Activated T-cell treated with anti-CD3 and anti-CD28 coated beads for 4 hours (primary cell): ENCODE results near the gene SERINC5.
"Not testable (repeated sequence)": the region's sequence is repeated elsewhere in the genome, so short reads cannot be mapped to it uniquely, and the experiment has no call there.

Experiments used
- DNase-seq: peaks from one replicate; pipeline ENCODE4 v3.0.0-alpha.2; 2020

The SERINC5 gene

DNA sequence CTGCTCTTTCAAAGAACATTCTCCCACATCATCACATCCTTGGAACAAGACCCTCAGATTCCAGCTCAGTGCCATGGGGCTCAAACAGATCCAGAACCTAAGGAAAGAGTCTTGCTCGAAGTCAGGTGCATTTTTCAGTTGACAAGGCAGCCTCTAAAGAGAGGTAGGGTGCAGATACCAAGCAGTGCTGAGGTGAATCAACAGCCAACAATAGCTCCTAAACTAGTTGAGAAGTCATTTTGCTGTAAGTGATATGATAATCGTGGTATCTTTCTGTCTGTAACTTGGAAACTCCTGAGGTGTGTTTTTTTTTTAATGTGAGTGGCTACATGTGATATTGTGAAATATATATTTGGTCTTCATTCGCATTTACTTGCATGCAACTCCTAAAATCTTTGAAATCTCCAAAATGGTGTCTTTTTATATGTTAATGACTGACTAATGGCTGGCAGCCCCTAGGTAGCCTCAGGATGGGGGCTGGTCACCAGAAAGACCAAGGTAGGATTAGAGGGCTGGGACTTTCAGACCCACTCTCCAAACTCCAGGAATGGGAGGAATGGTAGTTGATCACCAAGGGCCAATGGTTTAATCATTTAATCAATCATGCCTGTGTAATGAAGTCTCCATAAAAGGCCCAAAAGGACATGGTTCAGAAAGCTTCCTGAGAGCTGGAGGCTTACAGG is 96.6 kb downstream of the SERINC5 start:
- no peak for DNase-seq

DNA sequence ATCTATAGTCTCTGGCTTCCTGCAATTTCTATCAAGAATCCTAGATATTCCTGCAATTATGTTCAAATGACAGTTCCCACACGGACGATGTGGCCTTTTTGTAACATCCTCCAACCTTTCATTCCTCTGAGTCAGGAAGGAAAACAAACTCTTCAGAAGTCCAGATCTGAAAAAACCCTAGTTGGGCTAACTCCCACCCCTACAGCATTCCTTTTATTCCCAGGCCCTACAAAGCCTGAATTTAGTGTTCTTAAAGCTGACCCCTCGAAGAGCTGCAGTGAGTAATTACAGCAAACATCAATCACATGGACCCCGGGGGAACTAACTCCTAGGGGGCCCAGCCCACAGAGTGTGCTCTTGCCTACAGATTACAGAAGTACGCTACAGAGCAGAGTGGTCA is 99.7 kb downstream of the SERINC5 start:
- no peak for DNase-seq

DNA sequence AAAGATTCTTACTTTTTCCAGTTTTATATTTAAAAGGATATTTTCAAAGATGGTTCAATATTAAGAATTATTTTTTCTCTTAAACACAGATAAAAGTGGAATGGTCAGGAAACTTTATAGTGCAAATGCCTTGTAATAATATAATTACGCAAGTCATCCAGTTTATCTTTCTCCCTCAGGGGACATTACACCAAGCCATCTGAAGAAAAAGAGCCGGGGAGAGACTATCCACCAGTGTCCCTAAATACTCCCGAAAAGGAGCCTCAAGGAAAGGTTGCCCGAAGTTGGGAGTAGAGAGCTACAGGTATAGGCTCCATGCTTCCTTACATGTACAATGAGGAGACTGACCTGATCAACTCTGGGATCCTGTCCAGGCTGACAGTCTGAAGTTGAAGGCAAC is 101.1 kb downstream of the SERINC5 start:
- DNase-seq, result no peak

DNA sequence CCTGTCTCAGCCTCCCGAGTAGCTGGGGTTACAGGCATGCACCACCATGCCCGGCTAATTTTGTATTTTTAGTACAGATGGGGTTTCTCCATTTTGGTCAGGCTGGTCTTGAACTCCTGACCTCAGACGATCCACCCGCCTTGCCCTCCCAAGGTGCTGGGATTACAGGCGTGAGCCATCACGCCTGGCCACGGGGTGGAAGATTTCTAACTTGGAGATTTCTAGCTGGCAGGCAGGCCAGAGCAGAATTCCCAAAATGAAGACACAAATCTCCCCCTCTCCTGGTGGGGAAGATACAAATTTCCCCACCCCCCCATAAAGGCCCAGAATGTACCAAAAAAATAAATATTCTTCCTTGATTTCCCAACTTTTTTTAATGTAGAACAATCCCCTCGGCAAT is 101.6 kb downstream of the SERINC5 start:
- DNase-seq, result not testable (repeated sequence)

DNA sequence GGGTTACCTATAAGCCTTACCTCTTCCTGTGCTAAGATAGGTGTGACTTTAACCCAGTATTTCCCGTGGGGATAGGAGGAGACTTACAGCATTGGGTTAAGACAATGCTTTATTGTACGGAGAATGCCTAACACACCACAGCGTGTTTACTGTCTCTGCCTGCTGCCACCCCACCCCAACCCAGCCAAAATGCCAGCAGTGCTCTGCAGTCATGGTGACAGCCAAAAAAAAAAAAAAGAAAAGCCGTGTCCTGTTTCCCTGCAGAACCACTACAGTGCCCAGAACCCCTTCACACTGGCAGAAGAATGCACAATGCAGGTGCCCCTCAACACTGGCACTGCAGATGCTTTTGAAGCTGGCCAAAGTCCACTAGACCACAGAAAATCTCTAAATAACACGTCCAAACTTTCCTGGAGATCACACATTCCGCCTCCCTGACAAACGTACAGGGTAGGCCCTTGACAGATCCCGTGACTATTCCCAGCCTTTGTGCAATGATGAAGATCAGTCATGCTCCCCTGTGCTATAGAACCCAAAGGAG is 102.2 kb downstream of the SERINC5 start:
- no peak for DNase-seq

DNA sequence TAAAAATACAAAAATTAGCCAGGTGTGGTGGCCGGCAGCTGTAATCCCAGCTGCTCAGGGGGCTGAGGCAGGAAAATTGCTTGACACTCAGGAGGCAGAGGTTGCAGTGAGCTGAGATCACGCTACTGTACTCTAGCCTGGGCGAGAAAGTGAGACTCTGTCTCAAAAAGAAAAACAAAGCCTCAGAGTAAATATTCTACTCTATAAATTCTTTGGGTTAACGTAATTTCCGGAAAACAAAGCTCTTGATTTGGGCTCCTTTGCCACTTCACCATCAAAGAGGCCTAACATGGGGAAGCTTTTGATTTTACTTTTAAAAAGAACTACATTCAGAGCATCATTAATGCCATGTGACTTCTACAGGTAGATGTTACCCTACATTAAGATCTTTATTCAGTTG is 103.1 kb downstream of the SERINC5 start:
- DNase-seq, result no peak

DNA sequence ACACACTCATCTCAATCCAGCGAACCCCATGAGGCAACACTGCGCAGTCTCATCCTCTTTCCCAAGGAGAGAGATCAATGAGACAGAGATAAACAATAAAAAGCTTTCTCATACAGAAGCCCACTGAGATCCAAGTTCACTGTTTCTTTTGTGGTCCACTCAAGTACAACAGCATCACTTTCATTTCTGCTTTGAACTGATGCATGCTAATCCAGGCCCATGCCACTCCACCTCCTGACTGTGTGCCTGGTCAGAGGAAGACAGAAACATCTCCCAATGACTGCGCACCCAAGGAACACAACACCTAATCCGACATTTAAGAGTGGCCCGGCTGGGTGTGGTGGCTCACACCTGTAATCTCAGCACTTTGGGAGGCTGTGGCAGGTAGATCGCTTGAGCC is 104.0 kb downstream of the SERINC5 start:
- no peak for DNase-seq

DNA sequence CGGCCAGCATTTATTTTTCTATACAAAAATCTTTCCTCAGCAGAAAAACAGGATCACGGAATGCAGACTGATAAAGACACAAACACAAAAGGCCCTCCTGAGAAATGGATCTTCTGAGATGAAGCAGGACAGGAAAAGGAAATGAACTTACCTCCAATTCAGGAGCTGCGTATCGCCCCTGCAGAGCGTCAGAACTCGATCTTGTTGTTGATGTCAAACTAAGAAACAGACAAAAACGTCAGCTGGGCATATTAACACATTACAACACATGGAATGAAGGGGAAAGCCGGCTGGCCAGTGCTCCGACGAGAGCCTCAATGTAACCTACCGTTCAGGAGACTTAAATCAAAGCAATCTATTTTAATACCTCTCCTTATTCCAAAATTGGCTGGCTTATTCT is 105.1 kb downstream of the SERINC5 start:
- DNase-seq, result no peak

DNA sequence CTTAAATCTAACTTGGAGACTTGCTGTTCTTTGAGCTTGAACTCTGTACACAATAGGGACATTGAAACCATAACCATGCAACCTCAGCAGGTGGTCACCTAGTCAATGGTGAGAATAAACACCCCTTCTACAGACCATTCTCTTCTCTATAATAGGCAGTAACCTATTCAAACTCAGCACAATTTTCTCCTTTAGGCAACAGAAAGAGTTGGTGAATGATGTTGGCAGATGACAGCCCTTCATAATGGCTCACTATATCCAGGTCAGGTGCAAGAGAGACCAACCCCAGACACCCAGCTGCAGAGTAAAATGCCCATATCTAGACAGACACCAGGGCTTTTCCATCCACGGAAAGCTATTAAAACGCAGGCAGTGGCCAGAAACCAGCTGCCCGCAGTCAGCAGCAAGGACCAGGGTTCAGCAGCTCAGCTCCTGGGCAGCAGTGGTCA is 106.7 kb downstream of the SERINC5 start:
- DNase-seq, result no peak

DNA sequence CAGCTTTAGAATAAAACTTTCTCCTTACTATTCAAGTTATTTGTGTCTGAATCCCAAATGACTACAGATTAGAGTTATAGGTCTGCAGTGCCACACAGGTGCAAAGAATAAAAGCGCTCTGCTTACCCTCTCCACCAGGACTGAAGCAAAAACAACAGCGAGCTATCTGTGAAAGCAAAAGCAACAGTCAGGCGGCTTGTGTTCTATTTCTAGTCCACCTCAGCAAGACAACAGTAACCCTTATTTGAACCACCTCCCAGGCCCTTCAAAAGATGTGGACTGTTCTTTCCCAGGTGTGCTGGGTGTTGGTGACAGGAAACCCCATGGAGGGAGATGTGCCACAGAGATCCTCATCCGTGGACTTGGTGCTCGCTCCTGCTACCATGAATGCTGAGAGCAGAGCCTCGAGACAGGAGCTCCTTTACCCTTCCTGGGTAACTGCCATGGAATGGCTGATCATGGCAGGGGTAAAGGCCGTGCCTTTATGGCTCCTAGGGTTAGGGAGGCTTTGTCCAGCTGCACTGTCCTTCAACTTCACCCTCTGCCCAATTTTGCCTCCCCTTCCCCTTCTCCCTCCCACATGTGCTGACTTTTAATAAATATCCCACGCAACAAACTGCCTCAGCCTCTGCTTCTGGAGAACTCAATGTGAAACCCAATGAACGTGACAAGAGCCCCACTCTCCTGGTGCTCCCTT is 108.6 kb downstream of the SERINC5 start:
- no peak for DNase-seq

DNA sequence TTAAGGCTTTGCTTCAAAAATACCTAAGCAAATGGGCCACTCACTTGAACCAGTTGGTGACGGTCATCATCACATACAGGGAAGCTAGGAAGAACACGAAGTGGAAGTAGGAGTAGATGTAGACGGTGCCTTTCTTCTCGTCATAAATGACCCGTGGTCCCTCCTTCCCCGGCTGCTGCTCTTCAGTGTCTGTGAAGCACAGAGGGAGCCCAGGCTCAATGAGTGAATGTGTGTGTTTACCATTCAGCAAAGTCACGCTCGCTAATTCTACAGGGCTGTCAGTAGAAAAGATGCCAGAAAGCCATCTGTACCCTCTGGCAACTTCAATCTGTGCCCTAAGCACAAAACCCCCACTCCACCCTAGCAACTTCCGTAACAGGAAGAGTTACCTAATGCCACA is 109.8 kb downstream of the SERINC5 start:
- DNase-seq, result no peak

DNA sequence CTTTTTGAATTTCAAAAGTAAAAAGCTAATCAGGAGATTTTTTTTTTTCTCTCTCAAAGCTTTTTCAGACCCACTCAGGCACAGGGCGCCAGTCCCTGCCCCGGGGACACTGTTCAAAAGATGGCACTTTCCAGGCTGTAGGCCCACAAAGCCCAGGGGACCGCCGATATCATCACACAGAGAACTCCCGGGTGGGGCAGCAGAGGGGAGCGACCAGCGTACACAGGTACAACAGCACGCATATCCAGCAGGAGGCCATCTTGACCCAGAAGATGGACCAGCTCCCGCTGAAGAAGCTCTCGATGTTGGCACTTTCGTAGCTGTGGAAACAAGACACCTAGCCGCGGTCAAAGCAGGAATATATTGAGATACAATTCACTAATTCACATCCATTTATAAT is 112.4 kb downstream of the SERINC5 start:
- DNase-seq, result no peak

DNA sequence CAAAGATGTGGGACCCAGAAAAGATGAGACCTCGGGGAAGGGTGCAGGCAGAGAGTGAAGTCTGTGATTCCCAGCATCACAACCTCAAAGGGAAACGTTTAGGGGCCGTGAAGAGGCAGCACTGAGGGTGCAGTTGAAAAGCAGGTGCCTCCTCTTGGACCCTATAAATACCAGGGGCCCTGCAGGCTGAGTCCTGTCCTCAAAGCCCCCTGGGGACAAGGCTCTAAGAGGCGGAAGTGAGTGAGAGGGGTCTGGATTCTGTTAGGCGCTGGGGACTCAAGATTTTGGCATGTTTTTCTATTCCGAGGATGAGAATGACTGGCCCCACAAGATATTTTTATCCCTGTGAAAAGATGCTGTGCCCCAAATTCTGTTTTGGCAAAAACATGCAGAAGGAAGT is 112.9 kb downstream of the SERINC5 start:
- no peak for DNase-seq

DNA sequence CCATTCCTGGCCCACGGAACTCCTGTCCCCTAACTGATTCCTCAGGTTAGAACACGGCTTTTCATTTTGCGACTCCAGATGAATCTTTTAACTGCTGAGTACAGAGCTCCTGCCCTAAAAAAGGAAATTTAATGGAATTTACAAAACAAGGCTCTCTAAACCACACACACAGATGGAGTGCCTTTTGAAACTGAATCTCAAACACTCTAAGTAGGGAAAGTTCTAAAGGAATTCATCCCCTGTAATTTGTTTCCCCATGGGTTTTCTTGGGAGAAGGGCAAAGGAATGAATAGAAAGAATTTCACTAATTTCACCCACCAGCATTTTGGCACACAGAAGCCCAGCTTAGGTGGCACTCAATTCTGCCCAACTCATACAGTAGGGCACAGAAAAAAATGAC is 114.2 kb downstream of the SERINC5 start:
- DNase-seq, result no peak

DNA sequence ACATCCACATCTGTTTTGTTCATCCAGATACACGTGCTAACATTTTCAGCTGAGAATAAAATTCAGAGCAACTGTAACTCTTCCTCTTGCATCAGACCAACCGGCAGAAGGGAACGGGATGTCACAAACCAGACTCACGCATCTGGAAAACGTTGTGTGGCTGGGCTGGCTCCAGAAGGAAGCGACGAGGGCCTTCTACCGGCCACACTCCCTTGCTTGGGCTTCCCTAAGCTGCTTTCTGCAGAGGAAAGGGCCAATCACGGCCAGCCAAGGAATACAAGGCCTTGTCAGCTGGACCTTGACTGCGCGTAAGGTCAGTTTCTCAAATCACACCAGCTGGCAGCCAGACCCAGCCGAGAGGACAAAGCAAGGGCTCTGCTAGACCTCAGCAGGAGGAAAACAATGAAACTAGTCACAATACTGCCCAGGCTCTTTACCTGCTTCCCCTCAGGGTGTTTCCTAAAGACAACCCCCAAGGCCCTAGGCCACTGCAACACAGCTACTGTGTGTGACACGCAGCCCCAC is 114.6 kb downstream of the SERINC5 start:
- DNase-seq, result no peak

DNA sequence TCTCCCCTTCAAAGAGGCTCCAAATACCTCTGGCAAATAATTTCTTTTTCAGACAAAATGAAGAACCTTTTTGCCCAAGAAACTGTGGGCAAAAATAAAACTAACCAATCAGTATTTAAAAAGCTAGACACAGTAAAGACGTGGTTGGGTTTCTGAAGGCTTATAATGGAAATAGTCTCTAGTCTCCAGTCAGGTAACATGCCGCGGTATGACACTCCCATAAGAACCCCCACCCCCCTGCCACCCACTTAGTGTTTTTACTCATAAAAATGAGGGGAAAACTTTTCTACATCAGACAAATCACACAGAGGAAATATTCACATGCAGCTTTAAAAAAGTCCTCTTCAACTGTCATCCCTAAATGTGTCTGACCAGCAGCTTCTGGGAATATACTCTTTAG is 115.4 kb downstream of the SERINC5 start:
- peak; percentile 66 for DNase-seq

DNA sequence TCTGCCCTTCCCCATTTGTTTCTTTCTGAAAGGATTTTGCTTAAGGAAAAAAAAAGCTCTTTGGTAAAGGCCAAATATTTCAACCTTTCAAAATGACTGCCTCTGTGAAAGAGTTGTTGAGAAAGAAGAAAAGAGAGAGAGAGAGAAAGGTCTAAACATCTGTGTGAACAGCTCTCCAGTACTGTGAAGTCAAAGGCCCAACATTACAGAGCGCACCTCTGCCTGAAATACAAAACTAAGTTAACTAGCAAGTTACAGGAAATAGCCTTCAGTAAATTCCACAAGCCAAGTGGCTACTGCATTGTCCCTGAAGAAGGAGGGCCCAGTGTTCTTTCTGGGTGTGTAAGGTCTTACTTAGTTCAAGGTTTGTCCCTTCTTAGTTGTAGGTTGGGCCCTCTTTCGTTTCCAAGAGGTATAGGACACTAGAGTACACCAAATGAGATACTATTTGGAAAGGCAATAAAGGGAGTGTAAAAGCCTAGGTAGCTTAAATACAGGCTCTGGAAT is 116.3 kb downstream of the SERINC5 start:
- DNase-seq, result no peak

DNA sequence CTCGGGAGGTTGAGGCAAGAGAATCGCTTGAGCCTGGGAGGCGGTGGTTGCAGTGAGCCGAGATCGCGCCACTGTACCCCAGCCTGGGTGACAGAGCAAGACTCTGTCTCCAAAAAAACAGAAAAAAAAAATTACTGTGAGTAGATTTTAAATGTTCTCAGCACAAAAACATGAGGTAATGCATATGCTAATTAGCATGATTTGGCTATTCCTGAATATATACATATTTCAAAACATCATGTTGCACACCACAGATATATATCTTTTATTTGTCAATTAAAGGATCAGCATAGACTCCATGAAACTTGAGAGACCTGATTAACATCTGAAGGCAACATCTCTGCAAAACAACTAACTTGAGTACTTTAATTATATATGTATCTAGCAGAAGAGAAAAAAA is 117.4 kb downstream of the SERINC5 start:
- DNase-seq, result no peak

DNA sequence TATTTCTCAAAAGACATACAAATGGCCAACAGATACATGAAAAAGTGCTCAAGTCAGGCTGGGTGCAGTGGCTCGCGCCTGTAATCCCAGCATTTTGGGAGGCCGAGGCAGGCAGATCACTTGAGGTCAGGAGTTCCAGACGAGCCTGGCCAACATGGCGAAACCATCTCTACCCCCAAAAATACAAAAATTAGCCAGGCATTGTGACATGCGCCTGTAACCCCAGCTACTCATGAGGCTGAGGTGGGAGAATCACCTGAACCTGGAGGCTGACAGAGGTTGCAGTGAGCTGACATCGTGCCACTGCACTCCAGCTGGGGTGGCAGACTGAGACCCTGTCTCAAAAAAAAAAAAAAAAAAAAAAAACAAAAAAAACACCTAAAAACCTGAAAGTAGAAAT is 119.0 kb downstream of the SERINC5 start:
- DNase-seq, result not testable (repeated sequence)

DNA sequence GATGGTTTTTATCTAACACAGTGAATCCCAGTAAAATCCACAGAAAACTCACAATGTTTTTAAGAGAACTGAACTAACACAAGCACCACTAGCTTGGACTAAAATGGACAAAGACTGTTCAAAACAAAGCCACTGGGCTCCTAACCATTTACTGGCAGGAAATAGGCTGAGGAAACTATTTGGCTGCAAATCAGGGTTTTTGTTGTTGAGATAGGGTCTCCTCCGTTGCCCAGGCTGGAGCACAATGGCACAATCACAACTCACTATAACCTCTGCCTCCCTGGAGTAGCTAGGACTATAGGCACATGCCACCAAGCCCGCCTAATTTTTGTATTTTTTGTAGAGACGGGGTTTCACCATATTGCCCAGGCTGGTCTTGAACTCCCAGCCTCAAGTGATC is 121.0 kb downstream of the SERINC5 start:
- no peak for DNase-seq

DNA sequence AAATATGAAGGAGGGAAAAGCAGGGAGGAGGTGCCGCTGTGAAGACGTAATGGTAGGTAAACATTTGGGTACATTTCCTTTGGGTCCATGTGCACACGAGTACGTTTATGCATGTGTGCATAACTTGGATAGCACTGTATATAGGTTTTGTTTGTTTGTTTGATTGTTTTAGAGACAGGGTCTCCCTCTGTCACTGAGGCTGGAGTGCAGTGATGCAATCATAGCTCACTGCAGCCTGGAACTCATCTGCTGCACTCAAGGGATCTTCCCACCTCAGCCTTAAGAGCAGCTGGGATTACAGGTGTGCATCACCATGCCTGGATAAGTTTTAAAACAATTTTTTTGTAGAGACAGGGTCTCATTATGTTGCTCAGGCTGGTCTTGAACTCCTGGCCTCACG is 126.7 kb downstream of the SERINC5 start:
- DNase-seq, result no peak

DNA sequence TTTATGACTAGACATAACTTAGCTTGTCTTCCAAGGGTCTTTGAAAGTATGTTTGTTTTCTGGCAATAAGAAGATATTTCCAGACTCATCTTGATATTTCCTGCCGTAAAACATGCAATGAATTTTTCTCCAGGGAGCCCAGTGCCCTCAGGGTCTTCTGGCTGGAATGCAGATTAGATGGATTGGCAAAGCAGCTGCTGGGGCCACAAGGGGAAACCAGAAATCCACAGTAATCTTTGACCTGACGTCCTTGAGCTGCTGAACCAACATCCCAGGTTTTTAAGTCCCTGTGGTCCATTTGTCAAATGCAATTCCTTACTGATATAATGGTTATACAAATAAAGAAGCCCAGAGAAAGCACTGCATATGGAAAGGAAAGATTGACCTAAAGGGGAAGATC is 127.7 kb downstream of the SERINC5 start:
- no peak for DNase-seq

DNA sequence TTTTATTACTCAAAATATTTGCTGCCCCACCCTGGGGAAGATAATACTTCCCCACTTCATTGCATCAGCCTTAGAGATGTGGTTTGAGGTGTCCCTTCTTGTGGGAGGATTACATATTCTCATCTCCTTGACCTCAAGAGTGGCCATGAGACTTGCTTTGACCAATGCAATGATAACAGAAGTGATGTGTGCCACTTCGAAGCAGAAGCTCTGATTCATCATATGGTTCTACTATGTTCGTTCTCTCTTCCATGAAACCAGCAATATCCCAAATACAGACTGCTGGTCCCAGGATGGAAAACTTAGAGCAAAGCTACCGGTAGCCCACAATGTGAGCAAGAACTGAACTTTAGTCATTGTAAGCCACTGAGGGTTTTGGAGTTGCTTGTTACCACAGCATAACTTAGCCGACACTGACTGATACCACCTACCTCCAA is 128.7 kb downstream of the SERINC5 start:
- no peak for DNase-seq

DNA sequence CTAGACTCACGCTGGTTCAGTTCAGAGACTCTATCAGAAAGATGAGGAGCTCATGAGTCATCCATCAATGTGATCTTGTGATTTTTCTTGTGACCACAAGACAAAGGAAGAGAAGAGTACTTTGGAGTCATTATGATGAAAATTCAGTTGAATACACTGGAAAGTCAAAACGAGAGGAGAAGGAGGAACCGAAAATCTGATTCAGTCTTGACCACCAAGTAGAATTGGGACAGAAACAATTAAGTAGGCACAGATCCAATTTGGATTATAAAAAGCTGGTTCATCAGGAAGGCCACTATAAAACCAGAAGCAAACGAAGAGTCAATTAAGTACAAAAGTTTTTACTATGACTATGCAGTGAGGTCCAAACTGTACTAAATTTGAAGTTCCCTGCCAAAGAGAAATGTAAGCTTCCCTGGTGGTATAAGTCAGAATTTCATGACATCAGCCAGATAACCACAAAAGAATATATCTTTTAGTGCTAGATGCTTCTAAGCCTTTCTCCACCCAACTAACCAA is 129.8 kb downstream of the SERINC5 start:
- DNase-seq, result no peak
